Esophagus squamous epithelium (tissue), 5 donors: ENCODE measurements around the gene TPGS1. TPM values are rescaled to one million over a fixed set of nuclear protein-coding genes. Genes with fewer than 3 reads are reported as not detected.

ENCODE experiments used
- DNase-seq: peaks from one replicate; lab custom pipeline; 2025; lab: John Stamatoyannopoulos, UW
- H3K27ac ChIP-seq, 4 donors: fragments of 200-600 bp; sonication (generic); one replicate each; pipeline ENCODE4 v1.5.1; 2016 to 2019; ENCODE audit warnings: mild to moderate bottlenecking in 1 of 4
- H3K27me3 ChIP-seq, 4 donors: fragments of 200-600 bp; sonication (generic); 1 replicate in 3 of 4; 2 replicates in 1 of 4; pipeline versions ENCODE4 v1.5.1 to v1.6.0; 2017 to 2021; ENCODE audit warnings: antibody characterized with exemption in 1 of 4
- H3K36me3 ChIP-seq, 3 donors: fragments of 200-600 bp; sonication (generic); one replicate each; pipeline ENCODE4 v1.5.1; 2016 to 2019
- H3K4me1 ChIP-seq, 3 donors: fragments of 200-600 bp; sonication (generic); one replicate each; pipeline ENCODE4 v1.5.1; 2017 to 2019
- H3K4me3 ChIP-seq, 4 donors: fragments of 200-600 bp; sonication (generic); 1 replicate in 3 of 4; 2 replicates in 1 of 4; pipeline ENCODE4 v1.5.1; 2016 to 2019; ENCODE audit warnings: mild to moderate bottlenecking in 2 of 4, moderate library complexity in 1 of 4
- H3K9me3 ChIP-seq, 3 donors: fragments of 200-600 bp; sonication (generic); one replicate each; pipeline ENCODE4 v1.5.1; 2016 to 2019
- POLR2A ChIP-seq, 4 donors: fragments of 450-650 bp; IDR thresholded peaks; one replicate each; pipeline ENCODE4 v1.6.1; 2017; ENCODE audit warnings: antibody characterized with exemption in 4 of 4, mild to moderate bottlenecking in 4 of 4, moderate library complexity in 3 of 4
- WGBS, 2 donors: methylation state at CpG; one replicate each; pipeline ENCODE4 v1.1.5; 2018; 5-methylcytosine and 5-hydroxymethylcytosine counted together
- intact Hi-C: fragments of 100-400 bp; cut with DNase I; formaldehyde crosslinking; loops from one replicate; pipeline ENCODE4 v1.15.0; 2022
- total RNA-seq, 4 donors: library from RNA; depleted of rRNA; stranded (reverse); fragments of >200 nt; gene quantifications; one replicate each; pipeline ENCODE4 v1.1.0, GENCODE V29; 2016
- TF ChIP-seq, protein P1 (sequence below), 6 experiments: fragments of 450-650 bp in 4 of 6; fragments of 200-600 bp in 2 of 6; sonication (generic) in 2 of 6; IDR thresholded peaks; one replicate each; pipeline ENCODE4 v1.5.1; 2016 to 2019; ENCODE audit warnings: antibody characterized with exemption in 6 of 6, mild to moderate bottlenecking in 4 of 6, moderate library complexity in 4 of 6
- donor health status: DM: yes; HTN: yes; CAD: no.

The TPGS1 gene
- total RNA-seq, 4 donors from 2014 or later = 29.3 to 46.7 (median 35.6) TPM

DNA sequence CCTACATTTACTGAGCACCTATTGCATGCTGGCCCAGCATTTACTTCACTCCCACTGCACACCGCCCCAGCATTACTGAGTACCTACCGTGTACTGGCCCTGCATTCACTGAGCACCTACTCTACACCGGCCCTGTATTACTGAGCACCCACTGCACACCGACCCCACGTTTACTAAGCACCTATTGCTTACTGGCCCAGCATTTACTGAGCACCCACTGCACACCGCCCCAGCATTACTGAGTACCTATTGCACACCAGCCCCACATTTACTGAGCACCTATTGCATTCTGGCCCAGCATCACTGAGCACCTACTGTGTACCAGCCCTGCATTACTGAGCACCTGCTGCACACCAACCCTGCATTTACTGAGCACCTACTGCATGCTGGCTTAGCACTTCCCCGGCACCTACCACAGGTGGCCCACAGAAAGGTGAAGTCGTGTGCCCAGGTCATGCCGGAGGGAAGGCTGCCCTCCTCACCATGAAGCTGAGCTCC, 6.9 kb downstream of the TPGS1 start:
- Histone ChIP-seq H3K27ac (no peak overlapping the region), H3K36me3 (peaks cover 0 to 6% (median 0%) of the 10 kb centered on the region in 3 donors), H3K4me1 (peaks cover 13 to 23% (median 21%) of the 10 kb centered on the region in 3 donors), H3K4me3 (no peak overlapping the region), H3K9me3 (no peaks in the 10 kb centered on the region), H3K27me3 (no peaks in the 10 kb centered on the region)
- TF ChIP-seq, protein P1, sequence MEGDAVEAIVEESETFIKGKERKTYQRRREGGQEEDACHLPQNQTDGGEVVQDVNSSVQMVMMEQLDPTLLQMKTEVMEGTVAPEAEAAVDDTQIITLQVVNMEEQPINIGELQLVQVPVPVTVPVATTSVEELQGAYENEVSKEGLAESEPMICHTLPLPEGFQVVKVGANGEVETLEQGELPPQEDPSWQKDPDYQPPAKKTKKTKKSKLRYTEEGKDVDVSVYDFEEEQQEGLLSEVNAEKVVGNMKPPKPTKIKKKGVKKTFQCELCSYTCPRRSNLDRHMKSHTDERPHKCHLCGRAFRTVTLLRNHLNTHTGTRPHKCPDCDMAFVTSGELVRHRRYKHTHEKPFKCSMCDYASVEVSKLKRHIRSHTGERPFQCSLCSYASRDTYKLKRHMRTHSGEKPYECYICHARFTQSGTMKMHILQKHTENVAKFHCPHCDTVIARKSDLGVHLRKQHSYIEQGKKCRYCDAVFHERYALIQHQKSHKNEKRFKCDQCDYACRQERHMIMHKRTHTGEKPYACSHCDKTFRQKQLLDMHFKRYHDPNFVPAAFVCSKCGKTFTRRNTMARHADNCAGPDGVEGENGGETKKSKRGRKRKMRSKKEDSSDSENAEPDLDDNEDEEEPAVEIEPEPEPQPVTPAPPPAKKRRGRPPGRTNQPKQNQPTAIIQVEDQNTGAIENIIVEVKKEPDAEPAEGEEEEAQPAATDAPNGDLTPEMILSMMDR (IDR thresholded peaks at IDR 0.05) = no peak
- TF ChIP-seq POLR2A (IDR thresholded peaks at IDR 0.05) = no peak
- 90 to 93% methylated on average over 6 to 8 of the region's 9 CpGs for WGBS, 2 donors
- intact Hi-C loops = no loop called here
- no peak for DNase-seq

DNA sequence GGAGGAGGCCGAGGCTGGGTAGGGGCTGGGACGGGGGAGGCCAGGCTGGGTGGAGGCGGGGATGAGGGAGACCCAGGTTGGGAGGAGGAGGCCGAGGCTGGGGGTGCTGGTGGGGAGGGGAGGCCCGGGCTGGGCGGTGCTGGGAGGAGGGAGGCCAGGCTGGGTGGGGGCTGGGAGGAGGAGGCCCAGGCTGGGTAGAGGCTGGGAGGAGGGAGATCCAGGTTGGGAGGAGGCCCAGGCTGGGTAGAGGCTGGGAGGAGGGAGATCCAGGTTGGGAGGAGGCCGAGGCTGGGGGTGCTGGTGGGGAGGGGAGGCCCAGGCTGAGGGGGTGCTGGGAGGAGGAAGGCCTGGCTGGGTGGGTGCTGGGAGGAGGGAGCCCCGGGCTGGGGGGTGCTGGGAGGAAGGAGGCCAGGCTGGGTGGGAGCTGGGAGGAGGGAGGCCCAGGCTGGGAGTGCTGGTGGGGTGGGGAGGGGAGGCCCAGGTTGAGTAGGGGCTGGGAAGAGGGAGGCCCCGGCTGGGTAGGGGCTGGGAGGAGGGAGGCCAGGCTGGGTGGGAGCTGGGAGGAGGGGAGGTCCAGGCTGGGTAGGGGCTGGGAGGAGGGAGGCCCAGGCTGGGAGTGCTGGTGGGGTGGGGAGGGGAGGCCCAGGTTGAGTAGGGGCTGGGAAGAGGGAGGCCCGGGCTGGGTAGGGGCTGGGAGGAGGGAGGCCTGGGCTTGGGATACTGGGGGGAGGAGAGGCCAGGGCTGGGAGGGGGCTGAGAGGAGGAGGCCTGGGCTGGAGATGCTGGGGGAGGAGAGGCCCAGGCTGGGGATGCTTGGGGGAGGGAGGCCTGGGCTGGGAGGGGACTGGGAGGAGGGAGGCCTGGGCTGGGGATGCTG, 10.7 kb downstream of the TPGS1 start:
- no peak for DNase-seq
- Histone ChIP-seq H3K27me3 (no peaks in the 10 kb centered on the region), H3K9me3 (no peaks in the 10 kb centered on the region), H3K36me3 (peaks cover 0 to 7% (median 0%) of the 10 kb centered on the region in 3 donors), H3K4me1 (peaks cover 0 to 8% (median 5%) of the 10 kb centered on the region in 3 donors), H3K27ac (no peak overlapping the region), H3K4me3 (no peak overlapping the region)
- WGBS, 2 donors = 50% methylated on average over 2 of the region's 10 CpGs; no CpG with 5 or more reads in 1 of the 2 donors
- TF ChIP-seq POLR2A (IDR thresholded peaks at IDR 0.05) = no peak
- TF ChIP-seq, protein P1 (IDR thresholded peaks at IDR 0.05) = no peak
- intact Hi-C loops = no loop called here

DNA sequence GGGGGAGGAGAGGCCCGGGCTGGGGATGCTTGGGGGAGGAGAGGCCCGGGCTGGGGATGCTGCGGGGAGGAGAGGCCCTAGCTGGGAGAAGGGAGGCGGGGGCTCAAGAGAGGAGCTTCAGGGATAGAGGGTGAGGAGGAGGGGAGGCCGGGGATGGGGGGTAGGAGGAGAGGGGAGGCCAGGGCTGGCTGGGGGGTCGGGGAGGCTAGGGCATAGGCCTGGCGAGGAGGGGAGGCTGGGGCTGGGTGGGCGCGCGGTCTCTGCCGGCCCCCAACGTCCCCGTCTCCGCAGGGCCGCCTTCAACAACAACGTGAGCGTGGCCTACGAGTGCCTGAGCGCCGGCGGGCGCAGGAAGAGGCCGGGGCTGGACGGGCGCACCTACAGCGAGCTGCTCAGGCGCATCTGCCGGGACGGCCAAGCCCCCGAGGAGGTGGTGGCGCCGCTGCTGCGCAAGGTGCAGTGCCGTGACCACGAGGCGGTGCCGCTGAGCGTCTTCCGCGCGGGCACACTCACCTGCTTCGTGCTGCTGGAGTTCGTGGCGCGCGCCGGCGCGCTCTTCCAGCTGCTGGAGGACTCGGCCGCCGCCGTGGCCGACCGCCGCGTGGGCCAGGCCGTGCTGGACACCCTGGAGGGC, 11.4 kb downstream of the TPGS1 start:
- Histone ChIP-seq H3K27ac (no peak overlapping the region), H3K9me3 (no peaks in the 10 kb centered on the region), H3K4me3 (no peak overlapping the region), H3K4me1 (peaks cover 0 to 8% (median 5%) of the 10 kb centered on the region in 3 donors), H3K27me3 (no peaks in the 10 kb centered on the region), H3K36me3 (peaks cover 0 to 7% (median 0%) of the 10 kb centered on the region in 3 donors)
- 9 to 27% methylated on average over 17 to 30 of the region's 58 CpGs for WGBS, 2 donors
- TF ChIP-seq POLR2A (IDR thresholded peaks at IDR 0.05) = no peak
- TF ChIP-seq, protein P1 (IDR thresholded peaks at IDR 0.05) = peak in 1 of 6 experiments; percentile 21
- intact Hi-C loops = no loop called here
- DNase-seq = no peak

DNA sequence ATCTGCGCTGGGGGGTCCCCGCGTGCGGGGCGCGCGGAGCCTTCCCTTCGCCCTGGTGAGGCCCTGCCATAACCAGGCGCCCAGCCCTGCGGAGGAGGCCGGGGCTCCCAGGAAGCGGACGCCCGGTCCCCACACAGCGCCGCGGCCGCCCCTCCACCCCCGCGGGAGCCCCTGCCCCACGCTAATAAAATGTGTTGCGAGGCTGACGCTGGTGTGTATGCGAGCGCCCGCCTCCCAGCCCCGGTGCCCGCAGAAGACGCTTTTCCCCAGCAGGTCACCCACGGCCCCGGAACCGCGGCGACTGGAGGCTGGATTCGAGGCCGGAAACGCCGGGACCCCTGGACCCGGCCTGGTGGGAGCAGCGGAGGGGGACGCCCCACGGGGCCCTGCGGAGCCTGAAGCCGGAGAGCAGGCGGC, 12.2 kb downstream of the TPGS1 start:
- intact Hi-C loops = no loop called here
- TF ChIP-seq, protein P1 (IDR thresholded peaks at IDR 0.05) = no peak
- no peak for TF ChIP-seq POLR2A (IDR thresholded peaks at IDR 0.05)
- Histone ChIP-seq H3K27ac (no peak overlapping the region), H3K36me3 (peaks cover 0 to 7% (median 0%) of the 10 kb centered on the region in 3 donors), H3K4me3 (no peak overlapping the region), H3K4me1 (peaks cover 0 to 8% (median 5%) of the 10 kb centered on the region in 3 donors), H3K9me3 (no peaks in the 10 kb centered on the region), H3K27me3 (no peaks in the 10 kb centered on the region)
- DNase-seq = no peak
- WGBS, 2 donors = no CpG with 5 or more reads among the region's 45 CpGs
